Measurements from ENCODE around the gene PRKCE. TPM values are rescaled to one million over a fixed set of nuclear protein-coding genes. Genes with fewer than 3 reads are reported as not detected.

The PRKCE gene
- polyA plus RNA-seq, 1 of the 3 experiments (the other 2 are of a cell fraction) = 16.3 TPM

DNA sequence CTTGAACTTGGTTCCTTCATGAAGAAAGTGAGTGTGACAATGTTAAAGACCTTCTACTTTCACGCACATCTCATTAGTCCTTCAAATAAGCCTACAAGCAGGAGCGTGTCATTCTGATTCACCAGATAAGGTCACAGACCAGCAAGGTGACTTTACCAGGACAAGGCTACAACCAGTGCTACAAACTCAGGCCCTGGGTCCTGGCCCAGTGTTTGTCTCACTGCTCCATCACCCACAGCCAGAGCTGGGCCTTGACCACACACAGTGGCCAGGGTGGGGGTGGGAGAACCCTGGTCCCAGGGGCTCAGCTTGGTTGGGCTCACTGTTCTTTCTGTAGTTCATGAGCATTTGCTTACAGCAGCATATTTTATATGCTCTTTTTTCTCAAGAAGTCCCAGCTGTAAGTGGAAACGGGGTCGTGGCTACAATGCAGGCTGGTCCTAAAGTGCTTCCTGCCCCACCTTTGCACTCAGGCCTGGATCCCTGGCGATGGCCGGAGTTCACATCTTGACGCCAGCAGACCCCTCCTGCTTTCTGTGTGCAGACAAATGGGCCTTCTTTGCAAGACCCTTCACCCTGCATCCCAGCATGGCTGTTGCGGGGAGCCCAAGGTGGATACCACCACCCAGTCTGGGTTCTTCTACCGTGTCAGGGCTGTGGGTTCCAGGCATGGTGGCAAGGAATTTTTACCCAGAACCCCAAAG lies 492.1 kb downstream of the PRKCE start (continued):
- TF ChIP-seq, protein P1, sequence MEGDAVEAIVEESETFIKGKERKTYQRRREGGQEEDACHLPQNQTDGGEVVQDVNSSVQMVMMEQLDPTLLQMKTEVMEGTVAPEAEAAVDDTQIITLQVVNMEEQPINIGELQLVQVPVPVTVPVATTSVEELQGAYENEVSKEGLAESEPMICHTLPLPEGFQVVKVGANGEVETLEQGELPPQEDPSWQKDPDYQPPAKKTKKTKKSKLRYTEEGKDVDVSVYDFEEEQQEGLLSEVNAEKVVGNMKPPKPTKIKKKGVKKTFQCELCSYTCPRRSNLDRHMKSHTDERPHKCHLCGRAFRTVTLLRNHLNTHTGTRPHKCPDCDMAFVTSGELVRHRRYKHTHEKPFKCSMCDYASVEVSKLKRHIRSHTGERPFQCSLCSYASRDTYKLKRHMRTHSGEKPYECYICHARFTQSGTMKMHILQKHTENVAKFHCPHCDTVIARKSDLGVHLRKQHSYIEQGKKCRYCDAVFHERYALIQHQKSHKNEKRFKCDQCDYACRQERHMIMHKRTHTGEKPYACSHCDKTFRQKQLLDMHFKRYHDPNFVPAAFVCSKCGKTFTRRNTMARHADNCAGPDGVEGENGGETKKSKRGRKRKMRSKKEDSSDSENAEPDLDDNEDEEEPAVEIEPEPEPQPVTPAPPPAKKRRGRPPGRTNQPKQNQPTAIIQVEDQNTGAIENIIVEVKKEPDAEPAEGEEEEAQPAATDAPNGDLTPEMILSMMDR (IDR thresholded peaks at IDR 0.05) = no peak

DNA sequence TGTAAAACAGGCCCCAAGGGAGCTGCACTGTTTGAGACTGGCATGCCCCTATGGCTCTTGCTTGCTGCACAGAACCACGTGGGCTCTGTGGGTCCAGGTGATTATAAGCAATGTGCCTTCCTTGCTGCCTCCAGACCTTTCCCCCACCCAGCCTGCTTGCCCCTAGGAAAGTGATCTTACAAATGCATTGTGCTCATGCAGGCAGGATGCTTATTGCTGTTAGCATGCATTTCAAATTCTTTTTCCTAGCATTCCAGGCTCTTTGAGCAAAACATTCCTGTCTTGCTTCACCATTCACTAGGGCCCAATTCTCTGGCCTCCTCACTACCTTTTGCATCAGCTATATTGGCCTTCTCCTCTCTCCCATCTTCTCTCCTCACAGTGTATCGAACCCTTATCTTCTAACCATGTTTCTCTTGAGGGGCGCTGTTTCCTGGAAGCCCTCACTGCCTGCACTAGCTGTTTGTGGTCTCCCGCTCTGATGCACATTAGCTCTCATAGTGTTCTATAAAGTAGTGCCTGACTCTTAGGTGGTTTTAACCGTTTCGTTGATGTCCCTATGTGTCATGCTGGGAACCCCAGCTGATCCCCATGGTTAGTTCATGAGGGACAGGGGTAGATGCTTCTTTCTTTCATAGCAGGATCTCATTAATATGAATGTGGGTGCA lies 492.8 kb downstream of the PRKCE start:
- peaks cover 0 to 16% of the 10 kb centered on the region in 2 experiments for H3K36me3 ChIP-seq (replicated peaks in 1 of 2; ENCODE audit: control insufficient read depth in 1 of 2, insufficient read depth in 2 of 2, low read length in 1 of 2)
- DNase-seq = no peak
- ChIA-PET POLR2A (interaction anchor here (0.5 kb wide), 1 partner anchor 81 kb away, joined by 5 read pairs; no protein-coding TSS in a partner anchor), CTCF (interaction anchor here (1.1 to 1.3 kb wide), 3 partner anchors 18 to 29 kb away, joined by 3 to 6 read pairs (median 3); no protein-coding TSS in a partner anchor)
- no peaks in the 10 kb centered on the region for H3F3A ChIP-seq (replicated peaks; ENCODE audit: insufficient read depth)
- H3K9ac ChIP-seq = no peak overlapping the region
- no peak overlapping the region for H2AFZ ChIP-seq (ENCODE audit: low read depth)
- no peaks in the 10 kb centered on the region for H3K27me3 ChIP-seq (ENCODE audit: insufficient read depth)
- no peak overlapping the region for H3K4me3 ChIP-seq (ENCODE audit: low read depth in 2 of 2, low read length in 1 of 2)
- H4K20me1 ChIP-seq (ENCODE audit: insufficient read depth) = no peaks in the 10 kb centered on the region
- H3K4me2 ChIP-seq = no peak overlapping the region
- H3K27ac ChIP-seq (ENCODE audit: low read depth in 2 of 2, low read length in 1 of 2) = no peak overlapping the region
- H3K79me2 ChIP-seq (ENCODE audit: insufficient read depth) = no peaks in the 10 kb centered on the region
- no peaks in the 10 kb centered on the region for H3K9me3 ChIP-seq
- no peaks in the 10 kb centered on the region for H3K9me2 ChIP-seq
- 89% methylated on average over 6 of the region's 6 CpGs for WGBS (ENCODE audit: low lambda C conversion rate)
- TF ChIP-seq MEF2A (IDR thresholded peaks at IDR 0.05; ENCODE audit: borderline replicate concordance, low read depth) (no peak), NFIC (IDR thresholded peaks at IDR 0.05; ENCODE audit: borderline replicate concordance) (no peak), FOXM1 (IDR thresholded peaks at IDR 0.05; ENCODE audit: low read depth) (no peak), SMC3 (IDR thresholded peaks at IDR 0.05; ENCODE audit: low read depth, low read length) (no peak), RAD21 (IDR thresholded peaks at IDR 0.05; ENCODE audit: low read length) (no peak), RXRA (IDR thresholded peaks at IDR 0.05; ENCODE audit: borderline replicate concordance, low read depth) (no peak), POLR2AphosphoS5 (IDR thresholded peaks at IDR 0.05; ENCODE audit: low read depth, low read length) (no peak), RFX5 (IDR thresholded peaks at IDR 0.05; ENCODE audit: low read length) (no peak), SIN3A (IDR thresholded peaks at IDR 0.05; ENCODE audit: borderline replicate concordance, low read depth, low read length) (no peak), ELF1 (IDR thresholded peaks at IDR 0.05) (no peak), EZH2phosphoT487 (IDR thresholded peaks at IDR 0.05; ENCODE audit: borderline replicate concordance, low read depth) (no peak), EP300 (IDR thresholded peaks at IDR 0.05; ENCODE audit: borderline replicate concordance in 1 of 2, low read depth in 1 of 2, low read length in 1 of 2) (no peak)
- TF ChIP-seq, protein P2, sequence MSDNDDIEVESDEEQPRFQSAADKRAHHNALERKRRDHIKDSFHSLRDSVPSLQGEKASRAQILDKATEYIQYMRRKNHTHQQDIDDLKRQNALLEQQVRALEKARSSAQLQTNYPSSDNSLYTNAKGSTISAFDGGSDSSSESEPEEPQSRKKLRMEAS (IDR thresholded peaks at IDR 0.05; ENCODE audit: low read depth) = no peak
- TF ChIP-seq, protein P3, sequence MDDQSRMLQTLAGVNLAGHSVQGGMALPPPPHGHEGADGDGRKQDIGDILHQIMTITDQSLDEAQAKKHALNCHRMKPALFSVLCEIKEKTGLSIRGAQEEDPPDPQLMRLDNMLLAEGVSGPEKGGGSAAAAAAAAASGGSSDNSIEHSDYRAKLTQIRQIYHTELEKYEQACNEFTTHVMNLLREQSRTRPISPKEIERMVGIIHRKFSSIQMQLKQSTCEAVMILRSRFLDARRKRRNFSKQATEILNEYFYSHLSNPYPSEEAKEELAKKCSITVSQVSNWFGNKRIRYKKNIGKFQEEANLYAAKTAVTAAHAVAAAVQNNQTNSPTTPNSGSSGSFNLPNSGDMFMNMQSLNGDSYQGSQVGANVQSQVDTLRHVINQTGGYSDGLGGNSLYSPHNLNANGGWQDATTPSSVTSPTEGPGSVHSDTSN (IDR thresholded peaks at IDR 0.05) = no peak
- TF ChIP-seq, protein P4, sequence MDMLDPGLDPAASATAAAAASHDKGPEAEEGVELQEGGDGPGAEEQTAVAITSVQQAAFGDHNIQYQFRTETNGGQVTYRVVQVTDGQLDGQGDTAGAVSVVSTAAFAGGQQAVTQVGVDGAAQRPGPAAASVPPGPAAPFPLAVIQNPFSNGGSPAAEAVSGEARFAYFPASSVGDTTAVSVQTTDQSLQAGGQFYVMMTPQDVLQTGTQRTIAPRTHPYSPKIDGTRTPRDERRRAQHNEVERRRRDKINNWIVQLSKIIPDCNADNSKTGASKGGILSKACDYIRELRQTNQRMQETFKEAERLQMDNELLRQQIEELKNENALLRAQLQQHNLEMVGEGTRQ (IDR thresholded peaks at IDR 0.05; ENCODE audit: borderline replicate concordance, low read depth, low read length) = no peak
- TF ChIP-seq, protein P5, sequence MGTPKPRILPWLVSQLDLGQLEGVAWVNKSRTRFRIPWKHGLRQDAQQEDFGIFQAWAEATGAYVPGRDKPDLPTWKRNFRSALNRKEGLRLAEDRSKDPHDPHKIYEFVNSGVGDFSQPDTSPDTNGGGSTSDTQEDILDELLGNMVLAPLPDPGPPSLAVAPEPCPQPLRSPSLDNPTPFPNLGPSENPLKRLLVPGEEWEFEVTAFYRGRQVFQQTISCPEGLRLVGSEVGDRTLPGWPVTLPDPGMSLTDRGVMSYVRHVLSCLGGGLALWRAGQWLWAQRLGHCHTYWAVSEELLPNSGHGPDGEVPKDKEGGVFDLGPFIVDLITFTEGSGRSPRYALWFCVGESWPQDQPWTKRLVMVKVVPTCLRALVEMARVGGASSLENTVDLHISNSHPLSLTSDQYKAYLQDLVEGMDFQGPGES (IDR thresholded peaks at IDR 0.05; ENCODE audit: low read depth, low read length) = no peak
- TF ChIP-seq, protein P6, sequence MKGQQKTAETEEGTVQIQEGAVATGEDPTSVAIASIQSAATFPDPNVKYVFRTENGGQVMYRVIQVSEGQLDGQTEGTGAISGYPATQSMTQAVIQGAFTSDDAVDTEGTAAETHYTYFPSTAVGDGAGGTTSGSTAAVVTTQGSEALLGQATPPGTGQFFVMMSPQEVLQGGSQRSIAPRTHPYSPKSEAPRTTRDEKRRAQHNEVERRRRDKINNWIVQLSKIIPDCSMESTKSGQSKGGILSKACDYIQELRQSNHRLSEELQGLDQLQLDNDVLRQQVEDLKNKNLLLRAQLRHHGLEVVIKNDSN (IDR thresholded peaks at IDR 0.05; ENCODE audit: borderline replicate concordance, low read depth) = no peak
- no peaks in the 10 kb centered on the region; a peak in 1 of 4 replicates for H3K4me1 ChIP-seq (ENCODE audit: control insufficient read depth in 1 of 2, insufficient read depth in 2 of 2, low read depth in 1 of 2, low read length in 1 of 2)

All from SK-N-SH (cell line).